Uterus (tissue), 4 donors: ENCODE measurements around the gene LIPJ. TPM values are rescaled to one million over a fixed set of nuclear protein-coding genes. Genes with fewer than 3 reads are reported as not detected.

Source experiments
- DNase-seq, 2 donors: peaks; one replicate each; pipeline ENCODE4 v3.0.0-alpha.2; 2019 to 2020
- H3K27ac ChIP-seq, 2 donors: fragments of 200-600 bp; sonication (generic); 1 replicate in 1 of 2; 2 replicates in 1 of 2; pipeline ENCODE4 v1.5.1; 2016 to 2018
- H3K27me3 ChIP-seq, 2 donors: fragments of 200-600 bp; sonication (generic); one replicate each; pipeline ENCODE4 v1.5.1; 2018 to 2019; ENCODE audit warnings: control low read depth in 1 of 2
- H3K36me3 ChIP-seq, 2 donors: fragments of 200-600 bp; sonication (generic); one replicate each; pipeline ENCODE4 v1.5.1; 2019; ENCODE audit warnings: control low read depth in 1 of 2
- H3K4me1 ChIP-seq, 2 donors: fragments of 200-600 bp; sonication (generic); one replicate each; pipeline ENCODE4 v1.5.1; 2018 to 2019; ENCODE audit warnings: control low read depth in 1 of 2
- H3K4me3 ChIP-seq, 2 donors: fragments of 200-600 bp; sonication (generic); 1 replicate in 1 of 2; 2 replicates in 1 of 2; pipeline ENCODE4 v1.5.1; 2018 to 2019; ENCODE audit warnings: mild to moderate bottlenecking in 1 of 2
- H3K9me3 ChIP-seq, 2 donors: fragments of 200-600 bp; sonication (generic); one replicate each; pipeline ENCODE4 v1.5.1; 2019; ENCODE audit warnings: control low read depth in 1 of 2
- POLR2A ChIP-seq, 2 donors: fragments of 450-650 bp; IDR thresholded peaks; one replicate each; pipeline ENCODE4 v1.6.1; 2016; ENCODE audit warnings: antibody characterized with exemption in 2 of 2, mild to moderate bottlenecking in 1 of 2, moderate library complexity in 1 of 2
- intact Hi-C: fragments of 100-400 bp; cut with DNase I; formaldehyde crosslinking; loops from one replicate; pipeline ENCODE4 v1.15.1; 2023; ENCODE audit warnings: low total_unique reads
- total RNA-seq, 4 donors: library from RNA; depleted of rRNA in 3 of 4; stranded (reverse); fragments of >200 nt in 3 of 4; gene quantifications; one replicate each; pipeline versions ENCODE4 v1.1.0 to v1.2.4, GENCODE V29; 2014 to 2023
- TF ChIP-seq, protein P1 (sequence below), 4 experiments: fragments of 200-600 bp in 2 of 4; fragments of 450-650 bp in 2 of 4; sonication (generic) in 2 of 4; IDR thresholded peaks; one replicate each; pipeline ENCODE4 v1.5.1; 2016 to 2019; ENCODE audit warnings: antibody characterized with exemption in 4 of 4, mild to moderate bottlenecking in 2 of 4, moderate library complexity in 1 of 4
- donor health status: DM: yes; HTN: yes; CAD: no.

The LIPJ gene
- total RNA-seq, 4 donors from 2014 or later: 0.48 to 1.2 (median 0.59) TPM; not detected in 1

GRCh38 chr10:88594482-88594881, 7.9 kb downstream of the LIPJ start:
- no peak overlapping the region for H3K4me3 ChIP-seq
- no peak overlapping the region for H3K27ac ChIP-seq
- H3K27me3 ChIP-seq: no peaks in the 10 kb centered on the region
- DNase-seq: no peak
- no peaks in the 10 kb centered on the region for H3K36me3 ChIP-seq
- H3K9me3 ChIP-seq: no peaks in the 10 kb centered on the region
- TF ChIP-seq POLR2A (IDR thresholded peaks at IDR 0.05): no peak
- TF ChIP-seq, protein P1, sequence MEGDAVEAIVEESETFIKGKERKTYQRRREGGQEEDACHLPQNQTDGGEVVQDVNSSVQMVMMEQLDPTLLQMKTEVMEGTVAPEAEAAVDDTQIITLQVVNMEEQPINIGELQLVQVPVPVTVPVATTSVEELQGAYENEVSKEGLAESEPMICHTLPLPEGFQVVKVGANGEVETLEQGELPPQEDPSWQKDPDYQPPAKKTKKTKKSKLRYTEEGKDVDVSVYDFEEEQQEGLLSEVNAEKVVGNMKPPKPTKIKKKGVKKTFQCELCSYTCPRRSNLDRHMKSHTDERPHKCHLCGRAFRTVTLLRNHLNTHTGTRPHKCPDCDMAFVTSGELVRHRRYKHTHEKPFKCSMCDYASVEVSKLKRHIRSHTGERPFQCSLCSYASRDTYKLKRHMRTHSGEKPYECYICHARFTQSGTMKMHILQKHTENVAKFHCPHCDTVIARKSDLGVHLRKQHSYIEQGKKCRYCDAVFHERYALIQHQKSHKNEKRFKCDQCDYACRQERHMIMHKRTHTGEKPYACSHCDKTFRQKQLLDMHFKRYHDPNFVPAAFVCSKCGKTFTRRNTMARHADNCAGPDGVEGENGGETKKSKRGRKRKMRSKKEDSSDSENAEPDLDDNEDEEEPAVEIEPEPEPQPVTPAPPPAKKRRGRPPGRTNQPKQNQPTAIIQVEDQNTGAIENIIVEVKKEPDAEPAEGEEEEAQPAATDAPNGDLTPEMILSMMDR (IDR thresholded peaks at IDR 0.05): no peak
- intact Hi-C loops: no loop called here
- H3K4me1 ChIP-seq: no peaks in the 10 kb centered on the region

DNA sequence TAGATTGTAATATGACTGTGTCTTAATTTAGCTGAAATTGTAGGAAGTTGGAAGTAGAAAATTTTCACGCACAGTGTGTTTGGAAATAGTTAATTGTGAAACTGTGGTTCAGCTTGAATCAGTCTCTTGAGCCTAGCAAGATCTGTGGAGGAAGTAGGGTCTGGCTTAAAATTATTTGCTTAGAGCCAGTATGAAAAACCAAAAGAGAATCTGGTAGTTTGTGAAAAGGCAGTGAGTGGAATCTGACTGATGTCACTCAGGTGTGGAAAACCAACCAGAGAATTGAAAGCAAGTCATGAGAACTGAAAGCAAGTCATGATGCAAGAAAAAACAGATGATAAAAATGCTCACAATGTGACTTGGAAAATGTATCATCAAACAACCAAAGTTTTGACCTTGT, 11.5 kb downstream of the LIPJ start:
- no peak for DNase-seq
- Histone ChIP-seq H3K4me3 (no peak overlapping the region), H3K36me3 (no peaks in the 10 kb centered on the region), H3K4me1 (no peaks in the 10 kb centered on the region), H3K9me3 (no peaks in the 10 kb centered on the region), H3K27me3 (no peaks in the 10 kb centered on the region), H3K27ac (no peak overlapping the region)
- TF ChIP-seq, protein P1 (IDR thresholded peaks at IDR 0.05): no peak
- no peak for TF ChIP-seq POLR2A (IDR thresholded peaks at IDR 0.05)
- intact Hi-C loops: no loop called here

DNA sequence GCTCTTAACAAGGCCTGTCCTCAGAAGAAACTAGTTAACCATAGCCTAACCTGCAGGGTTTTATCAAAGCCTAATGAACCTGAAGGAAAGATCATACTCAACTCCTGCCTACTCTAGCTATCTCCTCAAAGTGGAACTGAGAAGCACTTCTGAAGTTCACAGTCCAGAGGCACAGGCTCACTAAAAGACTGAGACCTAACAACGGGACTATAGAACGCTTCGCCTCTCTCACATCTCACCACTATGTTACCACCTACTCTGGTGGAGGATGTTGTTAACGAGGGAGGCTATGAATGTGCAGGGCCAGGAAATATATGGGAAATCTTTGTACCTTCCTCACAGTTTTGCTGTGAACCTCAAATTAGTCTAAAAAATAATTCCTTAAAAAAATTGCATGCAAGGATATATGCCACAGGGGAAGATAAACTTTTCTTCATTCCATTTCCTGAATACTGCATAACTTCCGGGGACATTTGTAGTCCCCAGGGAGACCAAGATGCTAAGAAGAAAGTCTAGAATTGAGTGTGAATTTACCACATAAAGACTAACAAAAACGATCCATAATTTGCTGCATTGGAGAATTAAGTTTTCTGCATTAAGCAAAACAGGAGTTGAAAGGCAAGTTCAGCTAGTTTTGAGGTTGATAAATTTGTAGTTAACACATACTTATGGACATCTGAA, 21.6 kb downstream of the LIPJ start:
- no peaks in the 10 kb centered on the region for H3K27me3 ChIP-seq
- H3K27ac ChIP-seq: no peak overlapping the region
- no peaks in the 10 kb centered on the region for H3K4me1 ChIP-seq
- H3K36me3 ChIP-seq: no peaks in the 10 kb centered on the region
- no peaks in the 10 kb centered on the region for H3K9me3 ChIP-seq
- no peak for DNase-seq
- no peak overlapping the region for H3K4me3 ChIP-seq
- intact Hi-C loops: no loop called here
- no peak for TF ChIP-seq POLR2A (IDR thresholded peaks at IDR 0.05)
- TF ChIP-seq, protein P1 (IDR thresholded peaks at IDR 0.05): no peak

GRCh38 chr10:88608780-88609179, 22.2 kb downstream of the LIPJ start:
- intact Hi-C loops: no loop called here
- Histone ChIP-seq H3K4me1 (no peaks in the 10 kb centered on the region), H3K9me3 (no peaks in the 10 kb centered on the region), H3K36me3 (no peaks in the 10 kb centered on the region), H3K4me3 (no peak overlapping the region), H3K27ac (no peak overlapping the region), H3K27me3 (no peaks in the 10 kb centered on the region)
- TF ChIP-seq POLR2A (IDR thresholded peaks at IDR 0.05): no peak
- TF ChIP-seq, protein P1 (IDR thresholded peaks at IDR 0.05): no peak
- no peak for DNase-seq

DNA sequence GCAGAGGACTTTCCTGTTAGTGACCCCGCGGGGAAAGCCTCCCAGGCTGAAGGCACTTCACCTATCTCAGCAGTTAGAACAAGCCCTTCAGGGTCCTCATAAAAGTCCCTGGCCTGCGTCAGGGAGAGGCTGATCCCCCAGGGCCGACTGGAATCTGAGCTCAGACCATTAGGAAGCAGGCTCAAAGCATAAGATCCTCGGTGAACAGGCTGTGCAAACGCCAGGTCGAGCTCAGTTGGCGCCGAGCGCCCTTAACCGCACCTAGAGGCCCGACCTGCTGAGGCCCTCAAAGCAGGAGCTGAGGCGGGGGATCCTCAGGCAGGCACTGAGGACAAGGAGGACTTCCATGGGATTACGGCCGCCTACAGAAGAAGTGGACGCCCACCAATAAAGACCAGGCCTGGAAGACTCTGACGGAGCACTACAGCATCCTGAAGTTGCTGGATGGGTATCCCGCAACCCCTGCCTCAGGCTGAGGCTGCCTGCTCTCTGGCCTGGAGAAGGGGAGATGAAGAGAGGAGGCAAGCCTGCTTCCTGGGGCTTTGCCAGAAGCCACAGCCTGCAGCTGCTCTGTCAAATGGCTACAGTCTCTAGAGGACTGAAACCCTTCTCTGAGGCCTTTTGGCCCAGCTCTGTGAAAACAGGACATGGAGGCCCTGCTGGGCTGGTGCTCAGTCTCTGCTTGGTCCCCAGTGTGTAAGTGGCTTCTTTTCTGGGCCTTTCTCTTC, 29.9 kb downstream of the LIPJ start:
- Histone ChIP-seq H3K9me3 (no peaks in the 10 kb centered on the region), H3K4me3 (no peak overlapping the region), H3K27me3 (no peaks in the 10 kb centered on the region), H3K4me1 (no peaks in the 10 kb centered on the region), H3K27ac (no peak overlapping the region), H3K36me3 (no peaks in the 10 kb centered on the region)
- DNase-seq: no peak
- no peak for TF ChIP-seq POLR2A (IDR thresholded peaks at IDR 0.05)
- TF ChIP-seq, protein P1 (IDR thresholded peaks at IDR 0.05): no peak
- intact Hi-C loops: no loop called here
